Measurements from ENCODE around the gene CNTNAP2.

- TF ChIP-seq, protein P1, sequence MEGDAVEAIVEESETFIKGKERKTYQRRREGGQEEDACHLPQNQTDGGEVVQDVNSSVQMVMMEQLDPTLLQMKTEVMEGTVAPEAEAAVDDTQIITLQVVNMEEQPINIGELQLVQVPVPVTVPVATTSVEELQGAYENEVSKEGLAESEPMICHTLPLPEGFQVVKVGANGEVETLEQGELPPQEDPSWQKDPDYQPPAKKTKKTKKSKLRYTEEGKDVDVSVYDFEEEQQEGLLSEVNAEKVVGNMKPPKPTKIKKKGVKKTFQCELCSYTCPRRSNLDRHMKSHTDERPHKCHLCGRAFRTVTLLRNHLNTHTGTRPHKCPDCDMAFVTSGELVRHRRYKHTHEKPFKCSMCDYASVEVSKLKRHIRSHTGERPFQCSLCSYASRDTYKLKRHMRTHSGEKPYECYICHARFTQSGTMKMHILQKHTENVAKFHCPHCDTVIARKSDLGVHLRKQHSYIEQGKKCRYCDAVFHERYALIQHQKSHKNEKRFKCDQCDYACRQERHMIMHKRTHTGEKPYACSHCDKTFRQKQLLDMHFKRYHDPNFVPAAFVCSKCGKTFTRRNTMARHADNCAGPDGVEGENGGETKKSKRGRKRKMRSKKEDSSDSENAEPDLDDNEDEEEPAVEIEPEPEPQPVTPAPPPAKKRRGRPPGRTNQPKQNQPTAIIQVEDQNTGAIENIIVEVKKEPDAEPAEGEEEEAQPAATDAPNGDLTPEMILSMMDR (IDR thresholded peaks at IDR 0.05): no peak
- TF ChIP-seq EP300 (IDR thresholded peaks at IDR 0.05): no peak
Observed at GRCh38 chr7:147992698-147993097, 1876.1 kb downstream of the CNTNAP2 start.
